HG02884 (cell line): ENCODE results near the gene ANKRD34A.

Experiments
- ATAC-seq: cut with Tn5 transposase; IDR thresholded peaks from one replicate; pipeline ENCODE4 v1.9.1; 2021; ENCODE audit warnings: mild to moderate bottlenecking, moderate library complexity; ENCODE audit not compliant: unreplicated experiment

ANKRD34A gene

DNA sequence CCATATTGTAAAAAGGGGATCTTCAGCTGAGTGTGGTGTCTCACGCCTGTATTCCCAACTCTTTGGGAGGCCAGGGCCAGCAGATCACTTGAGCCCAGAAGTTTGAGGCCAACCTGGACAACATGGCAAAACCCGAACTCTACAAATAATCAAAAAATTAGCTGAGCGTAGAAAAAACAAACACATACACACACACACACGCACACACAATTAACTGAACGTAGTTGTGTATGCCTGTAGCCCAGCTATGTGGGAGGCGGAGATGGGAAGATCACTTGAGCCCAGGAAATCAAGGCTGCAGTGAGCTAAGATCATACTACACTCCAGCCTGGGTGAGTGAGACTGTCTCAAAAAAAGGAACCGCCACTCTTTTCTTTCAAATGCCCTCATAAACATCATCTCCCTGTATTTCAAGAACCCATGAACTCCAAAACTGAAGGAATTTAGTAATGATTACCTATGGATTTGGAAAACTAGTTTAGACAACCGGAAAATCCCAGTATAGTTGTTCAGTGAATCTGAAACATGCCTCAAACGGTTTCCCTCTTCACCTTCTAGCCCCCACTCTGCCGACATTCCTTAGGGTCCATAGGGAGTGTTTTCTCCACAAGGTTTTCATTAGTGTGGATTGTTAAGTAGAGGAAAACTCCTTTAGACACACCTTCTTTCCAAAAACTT is 27.5 kb upstream of the ANKRD34A start:
- ATAC-seq: no peak

DNA sequence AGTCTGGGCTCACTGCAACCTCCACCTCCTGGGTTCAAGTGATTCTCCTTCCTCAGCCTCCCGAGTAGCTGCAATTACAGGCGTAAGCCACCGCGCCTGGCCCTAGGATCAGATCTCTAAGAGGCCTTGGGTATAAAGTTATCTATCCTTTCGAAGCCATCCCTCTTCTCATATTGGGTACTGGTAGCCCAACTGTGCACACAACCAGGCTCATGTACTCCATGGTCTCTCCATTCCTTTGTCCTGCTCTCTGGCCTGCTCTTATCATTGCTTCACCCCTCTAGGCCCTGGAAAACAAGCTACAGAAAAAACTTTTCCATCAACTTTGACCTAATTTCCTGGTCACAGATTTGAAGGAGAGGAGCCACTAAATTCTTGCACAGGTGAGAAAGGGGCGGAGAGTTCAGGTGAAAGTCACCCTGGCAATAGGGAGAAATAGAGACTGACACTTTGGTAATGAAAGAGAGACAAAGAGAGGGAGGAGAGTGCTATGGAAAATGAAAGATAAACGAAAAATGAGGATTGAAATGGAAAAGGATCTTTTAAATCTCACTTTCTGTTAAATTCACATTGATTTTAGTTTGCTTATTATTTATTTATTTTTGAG is 26.0 kb upstream of the ANKRD34A start:
- ATAC-seq: no peak

DNA sequence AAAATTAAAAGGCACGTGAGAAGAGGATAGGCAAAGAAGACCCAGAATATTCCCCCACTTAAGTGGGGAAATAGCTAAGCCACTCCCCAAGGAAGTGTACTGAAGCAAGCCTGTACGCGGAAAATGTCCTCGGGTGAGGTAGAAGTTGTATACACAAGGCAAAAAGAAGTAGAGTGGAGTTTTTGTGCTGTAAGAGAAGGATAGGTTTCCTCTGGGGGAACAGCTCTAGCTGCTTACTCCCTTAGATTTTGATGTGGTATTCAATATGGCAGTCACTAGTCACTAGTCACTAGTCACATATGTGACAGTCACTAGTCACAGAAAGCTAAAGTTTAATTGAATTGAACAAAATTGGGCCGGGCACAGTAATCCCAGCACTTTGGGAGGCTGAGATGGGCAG is 24.4 kb upstream of the ANKRD34A start:
- ATAC-seq: no peak

DNA sequence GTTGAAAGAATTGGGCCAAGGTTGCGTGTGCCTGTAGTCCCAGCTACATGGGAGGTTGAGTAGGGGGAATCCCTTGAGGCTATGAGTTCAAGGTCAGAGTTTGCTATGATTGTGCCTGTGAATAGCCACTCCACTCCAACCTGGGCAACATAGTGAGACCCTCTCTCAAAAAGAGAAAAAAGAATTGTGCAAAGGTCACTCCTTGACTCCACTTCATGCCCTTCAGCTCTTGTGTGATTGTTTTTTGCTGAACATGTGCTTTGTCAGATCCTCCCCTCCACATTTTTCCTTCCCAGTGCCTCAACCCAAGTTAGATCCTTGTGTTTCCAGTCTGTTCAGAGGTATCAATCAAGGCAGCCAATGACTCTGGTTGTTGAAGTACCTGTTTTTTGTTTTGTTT is 23.6 kb upstream of the ANKRD34A start:
- ATAC-seq: no peak

DNA sequence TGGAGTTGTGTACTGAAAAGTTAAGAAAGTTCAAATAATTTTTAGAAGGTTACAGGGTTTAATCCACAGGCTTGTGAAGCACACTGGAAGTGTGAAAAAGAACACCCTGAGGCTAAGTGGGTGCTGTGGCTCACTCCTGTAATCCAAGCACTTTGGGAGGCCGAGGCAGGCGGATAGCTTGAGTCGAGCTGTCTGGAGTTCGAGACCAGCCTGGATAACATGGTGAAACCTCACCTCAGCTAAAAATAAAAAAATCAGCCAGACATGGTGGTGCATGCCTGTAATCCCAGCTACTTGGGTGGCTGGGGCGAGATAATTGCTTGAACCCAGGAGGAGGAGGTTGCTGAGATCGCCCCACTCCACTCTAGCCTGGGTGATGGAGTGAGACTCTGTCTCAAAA is 22.2 kb upstream of the ANKRD34A start:
- ATAC-seq: no peak

DNA sequence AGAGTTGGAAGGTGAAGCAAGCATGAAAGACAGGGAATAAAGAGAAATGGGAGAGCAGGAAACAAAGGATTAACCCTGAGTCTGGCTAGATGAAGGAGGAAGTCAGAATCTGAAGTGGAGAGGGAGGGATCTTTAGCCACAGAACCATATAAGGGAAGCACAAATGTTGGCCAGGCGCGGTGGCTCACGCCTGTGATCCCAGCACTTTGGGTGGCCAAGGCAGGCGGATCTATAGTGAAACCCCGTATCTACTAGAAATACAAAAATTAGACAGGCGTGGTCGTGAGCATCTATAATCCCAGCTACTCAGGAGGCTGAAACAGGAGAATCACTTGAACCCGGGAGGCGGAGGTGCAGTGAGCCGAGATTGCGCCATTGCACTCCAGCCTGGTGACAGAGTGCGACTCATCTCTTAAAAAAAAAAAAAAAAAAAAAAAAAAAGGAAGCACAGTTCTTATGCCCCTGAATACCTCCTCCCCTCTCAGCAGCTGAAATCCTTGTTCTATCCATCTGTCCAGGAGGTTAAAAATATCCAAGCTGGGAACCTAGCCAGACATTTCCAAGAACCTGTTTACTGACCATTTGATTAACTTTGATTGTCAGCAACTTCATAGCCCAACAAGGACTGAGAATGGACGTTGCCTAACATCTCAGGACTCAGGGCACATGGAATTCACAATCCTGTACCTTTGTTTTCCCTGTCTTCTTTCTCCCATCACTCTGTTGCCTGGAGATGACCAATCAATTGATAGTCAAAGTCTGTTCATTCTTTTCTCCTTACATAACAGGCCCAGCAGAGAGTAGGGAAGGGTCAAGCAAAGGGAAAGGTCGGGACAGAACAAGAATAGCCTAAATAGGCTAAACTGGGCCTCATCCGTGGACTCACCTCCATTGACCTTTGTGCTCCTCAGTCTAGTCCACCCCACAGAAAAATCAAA is 21.4 kb upstream of the ANKRD34A start:
- ATAC-seq: no peak

DNA sequence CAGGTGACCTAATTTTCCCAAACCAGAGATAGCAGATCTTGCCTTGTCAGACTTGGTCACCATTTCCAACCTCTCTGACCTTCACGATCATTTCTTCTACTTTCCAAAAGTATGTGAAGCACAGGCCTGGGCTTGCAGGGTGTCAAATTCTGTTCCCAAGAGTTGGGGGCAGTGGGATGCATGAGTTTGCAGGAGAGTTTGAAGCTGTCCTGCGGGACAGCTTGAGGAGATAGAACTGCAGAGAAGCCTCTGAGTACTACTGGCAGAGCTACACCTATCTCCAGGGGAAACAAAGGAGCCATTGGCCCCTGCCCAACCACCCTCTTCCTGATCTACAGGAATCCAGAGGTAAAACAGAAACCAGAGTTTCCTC is 20.7 kb upstream of the ANKRD34A start:
- no peak for ATAC-seq

DNA sequence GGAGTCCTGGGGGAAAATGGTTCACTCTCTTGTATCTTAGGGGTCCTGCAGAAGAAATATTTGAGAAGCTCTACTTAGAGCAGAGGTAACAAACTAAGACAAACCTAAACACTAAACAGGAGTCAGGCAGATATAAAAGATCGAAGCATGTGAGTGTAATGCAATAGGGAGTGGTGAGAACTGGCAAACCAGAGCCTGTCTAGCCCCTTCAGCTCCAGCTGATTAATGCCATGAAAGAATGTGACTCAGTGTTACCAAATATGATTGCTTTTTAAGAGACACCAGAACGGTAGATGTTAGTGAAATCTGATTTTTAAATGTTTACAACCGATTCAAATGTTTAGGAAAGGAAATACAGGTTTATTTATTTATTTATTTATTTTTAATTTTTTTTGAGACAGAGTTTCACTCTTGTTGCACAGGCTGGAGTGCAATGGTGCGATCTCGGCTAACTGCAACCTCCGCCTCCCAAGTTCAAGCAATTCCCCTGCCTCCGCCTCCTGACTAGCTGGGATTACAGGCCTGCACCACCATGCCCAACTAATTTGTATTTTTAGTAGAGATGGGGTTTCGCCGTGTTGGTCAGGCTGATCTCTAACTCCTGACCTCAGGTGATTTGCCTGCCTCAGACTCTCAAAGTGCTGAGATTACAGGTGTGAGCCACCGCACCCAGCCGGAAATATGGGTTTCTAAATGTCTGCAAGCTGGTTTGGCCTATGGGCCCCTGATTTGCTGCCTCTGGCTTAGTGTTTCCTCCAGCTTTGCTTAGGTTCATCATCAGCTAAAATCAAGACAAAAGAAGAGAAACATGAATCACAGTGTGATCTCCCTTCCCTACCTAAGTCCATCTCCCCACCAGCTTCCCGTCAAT is 19.8 kb upstream of the ANKRD34A start:
- no peak for ATAC-seq

DNA sequence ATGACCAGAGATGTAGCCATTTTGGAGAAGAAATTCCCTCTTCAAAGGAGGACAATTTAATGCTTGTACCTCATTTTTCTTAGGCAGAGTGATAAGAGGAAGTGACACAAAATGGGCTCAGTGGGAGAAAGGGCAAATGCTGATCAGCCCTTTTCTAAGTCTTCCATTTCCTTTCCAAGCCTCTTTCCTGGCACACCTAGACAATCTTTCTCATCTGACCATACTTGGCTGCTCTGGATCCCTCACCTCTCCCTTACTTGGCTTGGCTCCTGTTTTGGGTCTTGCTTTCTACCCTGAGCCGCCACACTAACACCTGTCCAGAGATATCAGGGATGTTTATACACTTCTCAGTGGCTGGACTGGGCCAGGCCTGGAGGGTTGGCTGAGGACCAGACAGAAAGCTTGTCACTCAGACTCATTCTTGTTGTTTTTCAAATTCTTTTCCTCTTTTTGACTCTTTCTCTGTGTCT is 18.9 kb upstream of the ANKRD34A start:
- ATAC-seq: no peak

DNA sequence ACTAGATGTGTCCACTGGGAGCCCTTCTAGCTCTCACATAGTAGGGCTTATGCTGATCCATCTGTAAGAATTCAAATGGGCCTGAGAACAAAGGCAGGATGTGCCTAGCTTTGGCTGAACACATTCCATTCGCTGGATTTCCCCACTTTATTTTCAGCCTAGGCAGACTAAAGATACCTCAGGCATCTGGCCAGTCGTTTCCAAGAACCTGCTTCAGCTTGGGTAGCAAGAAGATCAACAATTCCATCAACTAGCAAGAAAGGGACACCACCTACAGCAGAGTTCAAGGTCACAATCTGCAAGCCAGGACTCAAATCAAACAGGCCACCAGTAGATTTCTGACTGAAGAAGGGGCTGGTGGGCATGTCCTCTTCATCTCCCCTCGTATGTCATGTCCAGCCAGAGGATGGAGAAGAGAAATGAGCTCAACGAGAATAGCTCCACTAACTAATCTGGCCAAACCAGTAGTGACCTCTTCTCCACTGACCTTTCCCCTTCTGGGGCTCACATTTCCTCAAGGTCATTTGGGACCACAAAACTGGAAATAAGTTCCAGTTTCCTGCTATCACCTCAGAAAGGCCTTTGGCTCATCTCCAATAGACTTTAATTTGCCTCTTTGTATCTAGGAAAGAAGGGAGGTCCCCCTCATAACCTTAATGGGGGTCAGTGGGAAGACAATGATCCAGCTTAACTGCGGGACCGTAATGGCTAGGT is 17.8 kb upstream of the ANKRD34A start:
- ATAC-seq: no peak

DNA sequence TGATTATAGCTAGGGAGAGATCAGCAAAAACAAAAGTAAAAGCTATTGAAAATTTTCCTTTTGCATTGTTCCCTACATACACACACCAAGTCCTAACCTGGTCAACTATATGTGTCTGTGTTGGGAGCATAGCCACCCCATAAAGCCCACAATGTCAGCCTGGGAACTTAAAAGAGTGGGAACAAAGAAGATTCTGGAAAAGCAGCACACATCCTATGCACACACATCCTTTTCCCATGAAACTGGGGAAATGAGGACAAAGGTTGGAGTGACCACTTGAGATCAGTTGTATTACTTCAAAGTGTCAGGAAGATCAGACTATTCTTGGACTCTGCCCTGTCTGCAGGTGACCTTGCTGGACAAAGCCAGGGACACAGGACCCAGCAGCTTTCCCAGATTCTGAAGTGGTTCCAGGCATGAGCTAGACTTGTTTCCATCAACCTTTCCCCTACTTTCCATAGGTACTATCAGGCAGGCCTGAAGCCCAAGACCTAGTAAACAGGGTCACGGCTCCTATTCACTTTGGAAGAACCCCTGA is 16.2 kb upstream of the ANKRD34A start:
- no peak for ATAC-seq

DNA sequence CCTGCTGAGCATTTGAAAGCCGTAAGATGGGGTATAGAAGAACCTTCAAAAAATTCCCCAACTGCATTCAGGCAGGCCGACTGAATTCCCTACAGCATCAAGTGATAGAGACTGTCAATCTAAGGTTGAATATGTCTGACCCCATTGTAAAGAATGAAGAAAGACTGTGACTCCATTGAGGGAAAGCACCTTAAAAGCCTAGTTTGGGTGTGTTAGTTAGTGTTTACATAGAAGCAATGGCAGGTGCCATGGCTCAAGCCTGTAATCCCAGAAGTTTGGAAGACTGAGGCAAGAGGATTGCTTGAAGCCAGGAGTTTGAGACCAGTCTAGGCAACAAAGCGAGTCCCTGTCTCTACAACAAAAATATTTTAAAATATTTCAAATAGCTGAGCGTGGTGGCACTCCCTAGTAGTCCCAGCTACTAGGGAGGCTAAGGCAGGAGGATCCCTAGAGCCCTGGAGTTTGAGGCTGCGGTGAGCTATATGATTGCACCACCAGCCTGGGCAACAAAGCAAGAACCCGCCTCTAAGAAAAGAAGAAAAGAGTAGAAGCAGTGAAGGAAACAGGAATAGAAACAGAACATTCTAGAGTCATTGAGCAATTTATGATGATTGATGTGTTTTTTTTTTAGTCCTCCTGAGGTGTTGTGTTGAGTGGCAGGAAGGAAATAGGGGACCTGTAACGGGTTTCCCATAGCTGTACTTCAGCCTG is 15.5 kb upstream of the ANKRD34A start:
- ATAC-seq: no peak

DNA sequence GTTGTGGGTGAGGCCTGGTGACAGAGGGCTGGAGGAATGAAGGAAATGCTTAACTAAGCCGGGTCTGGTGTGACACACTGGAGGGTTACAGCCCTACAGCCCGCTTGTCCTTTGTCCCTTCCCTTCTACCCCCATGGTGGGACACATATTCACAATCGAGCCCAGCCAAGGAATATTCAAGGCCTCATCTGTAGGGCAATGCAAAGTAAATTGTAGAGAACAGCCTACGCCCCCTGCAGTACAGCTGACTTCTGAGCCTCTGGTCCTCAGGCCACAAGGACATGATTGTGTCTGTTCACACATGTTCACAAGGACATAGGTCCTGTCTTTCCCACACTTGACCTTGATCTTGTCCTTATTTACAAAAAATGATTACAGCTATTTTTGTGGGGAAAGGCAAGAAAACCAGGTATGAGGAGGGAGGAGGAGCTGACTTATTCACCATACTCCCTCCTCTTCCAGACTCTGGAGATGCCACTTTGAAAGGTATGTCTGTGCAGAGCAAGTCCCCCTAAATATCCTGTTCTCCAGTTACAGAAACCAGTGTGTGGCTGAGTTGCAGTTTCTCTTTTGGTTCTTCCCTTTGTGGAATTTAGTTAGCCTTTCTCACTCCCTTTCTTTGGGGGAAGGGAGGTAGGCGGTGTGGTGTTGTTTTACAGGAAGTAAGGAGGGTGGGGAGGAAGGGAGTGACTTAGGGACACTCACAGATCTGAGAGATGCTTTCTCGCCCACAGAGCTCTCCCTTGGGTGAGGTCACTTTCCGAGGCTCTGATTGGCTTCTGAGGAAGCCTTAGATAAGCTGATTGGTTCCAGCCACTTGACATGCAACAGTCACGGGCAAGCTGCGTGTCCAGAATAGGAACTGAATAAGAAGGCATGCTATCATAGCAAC is 14.7 kb upstream of the ANKRD34A start:
- ATAC-seq: peak; percentile 87

DNA sequence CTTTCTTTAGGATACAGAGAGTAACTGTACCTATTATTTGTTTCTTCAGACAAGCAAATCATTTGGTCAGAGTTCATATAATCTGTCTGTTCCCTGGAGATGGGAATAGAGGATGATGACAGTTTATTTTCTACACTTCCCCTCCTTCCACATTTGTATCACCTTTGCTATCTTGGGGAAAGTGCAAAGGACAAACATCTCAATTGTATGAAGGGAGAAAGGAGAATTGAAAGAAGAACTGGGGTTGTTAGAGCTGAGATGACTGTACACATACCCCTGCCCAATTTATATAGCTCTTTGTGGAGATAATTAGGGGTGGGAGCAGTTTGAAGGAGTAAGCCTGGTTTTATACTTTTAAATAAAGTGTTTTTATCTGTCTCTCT is 14.1 kb upstream of the ANKRD34A start:
- no peak for ATAC-seq

DNA sequence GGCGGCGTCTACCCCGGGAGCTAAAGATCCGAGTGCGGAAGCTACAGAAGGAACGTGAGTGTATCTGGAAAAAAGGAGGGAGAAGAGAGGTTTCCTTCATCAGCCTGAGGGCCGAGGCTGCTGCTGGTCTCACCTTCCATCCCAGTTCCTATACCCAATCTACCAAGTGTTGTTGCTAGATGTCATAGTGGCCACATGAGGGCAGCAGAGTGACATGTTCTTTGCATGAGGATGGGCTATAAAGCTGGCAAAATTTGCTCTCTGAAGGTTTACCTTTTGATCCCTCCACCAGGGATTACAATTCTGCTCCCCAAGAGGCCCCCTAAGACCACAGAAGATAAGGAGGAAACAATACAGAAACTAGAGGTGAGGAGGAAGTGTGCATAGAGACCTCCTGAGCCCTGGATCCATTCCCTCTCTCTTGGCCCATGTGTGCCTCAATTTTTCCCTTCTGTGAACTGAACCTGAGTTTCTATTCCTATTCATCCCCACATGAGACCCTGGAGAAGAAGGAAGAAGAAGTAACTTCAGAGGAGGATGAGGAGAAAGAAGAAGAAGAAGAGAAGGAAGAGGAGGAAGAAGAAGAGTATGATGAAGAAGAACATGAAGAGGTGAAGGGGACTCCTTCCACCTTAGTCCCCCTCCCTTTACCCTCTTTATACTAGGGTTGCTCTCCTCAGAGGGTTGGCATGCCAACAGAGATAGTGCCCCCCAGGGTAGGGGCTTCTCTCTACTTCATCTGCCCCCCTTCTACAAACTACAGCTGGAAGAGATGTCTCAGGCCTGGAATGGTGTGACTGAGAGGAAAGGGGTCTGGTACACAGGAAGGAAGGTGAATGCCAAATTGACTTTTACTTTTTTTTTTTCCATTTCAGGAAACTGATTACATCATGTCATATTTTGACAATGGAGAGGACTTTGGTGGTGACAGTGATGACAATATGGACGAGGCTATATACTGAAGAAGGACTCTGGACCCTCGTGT is 13.4 kb upstream of the ANKRD34A start:
- no peak for ATAC-seq

DNA sequence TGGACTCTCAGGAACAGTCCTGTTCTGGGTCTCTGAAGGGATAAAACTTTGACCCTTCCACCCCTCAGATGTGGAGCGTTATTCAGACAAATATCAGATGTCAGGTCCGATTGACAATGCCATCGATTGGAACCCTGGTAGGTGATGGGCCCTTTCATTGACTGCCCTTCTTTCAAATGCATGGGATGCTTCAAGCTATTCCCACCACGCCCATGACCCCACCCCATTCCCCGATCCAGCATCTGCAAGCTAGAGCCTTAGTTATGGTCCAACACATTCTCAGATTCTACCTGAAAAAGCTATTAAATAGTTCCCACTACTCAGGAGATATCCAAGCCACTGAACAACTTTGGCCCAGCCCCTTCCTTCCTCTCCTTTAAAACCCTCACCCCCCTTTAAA is 12.6 kb upstream of the ANKRD34A start:
- no peak for ATAC-seq

DNA sequence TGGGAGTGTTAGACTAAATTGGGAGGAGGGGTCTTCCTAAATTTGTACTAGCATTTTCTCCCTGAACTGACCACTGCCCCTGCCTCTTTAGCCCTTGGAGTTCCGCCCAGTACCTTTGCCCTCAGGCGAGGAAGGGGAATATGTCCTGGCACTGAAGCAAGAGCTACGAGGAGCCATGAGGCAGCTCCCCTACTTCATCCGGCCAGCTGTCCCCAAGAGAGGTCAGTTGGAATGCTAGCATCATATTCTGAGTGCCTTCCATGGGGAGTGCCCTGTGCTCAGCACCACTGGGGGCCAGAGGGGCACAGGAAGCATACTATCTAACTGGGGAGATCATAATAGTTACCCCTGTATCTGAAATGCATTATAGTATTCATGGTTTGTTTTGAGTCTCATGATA is 10.8 kb upstream of the ANKRD34A start:
- no peak for ATAC-seq
